ENCODE results near the gene ANKRD29. TPM values are rescaled to one million over a fixed set of nuclear protein-coding genes. Genes with fewer than 3 reads are reported as not detected.

Gene ANKRD29
- total RNA-seq, 6 experiments from 2014 or later, result 0.13 to 0.50 (median 0.22) TPM

DNA sequence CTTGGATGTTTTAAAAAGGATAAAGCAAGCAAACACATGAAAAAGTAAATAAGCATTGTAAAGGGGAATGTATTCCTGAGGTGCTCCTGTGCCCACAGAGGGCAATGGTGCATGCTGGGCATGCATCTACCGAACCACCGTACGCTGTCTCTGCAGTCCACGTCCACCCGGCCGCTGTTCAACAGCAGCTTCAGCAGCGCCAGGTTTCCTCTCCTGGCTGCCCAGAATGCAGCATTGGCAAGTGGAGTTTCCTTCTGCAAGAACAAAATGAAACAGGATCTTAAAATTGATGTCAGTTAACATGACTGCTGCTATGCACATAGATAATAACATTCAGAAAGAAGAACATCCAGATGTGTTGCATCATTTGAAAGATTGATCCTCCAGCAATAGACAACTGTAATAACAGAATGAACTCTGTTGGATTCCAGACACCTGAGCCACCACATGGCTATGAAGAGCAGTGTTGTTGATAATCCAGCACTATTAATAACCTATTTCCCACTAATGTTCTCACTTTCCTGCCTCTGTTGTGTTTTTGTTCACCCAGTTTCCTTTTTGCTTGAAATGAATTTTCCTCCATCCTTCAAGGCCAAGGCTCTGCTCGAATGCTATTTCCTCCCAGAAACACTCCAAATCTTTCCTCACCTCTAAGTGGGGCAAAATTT lies 13.6 kb downstream of the ANKRD29 start:
- Mint-ChIP-seq H3K9me3 (no peaks in the 10 kb centered on the region), H3K27me3 (ENCODE audit: insufficient read depth) (peaks cover 31% of the 10 kb centered on the region), H3K36me3 (ENCODE audit: low read depth) (no peaks in the 10 kb centered on the region), H3K4me3 (no peak overlapping the region), H3K27ac (no peak overlapping the region), H3K4me1 (ENCODE audit: low read depth) (peaks cover 18% of the 10 kb centered on the region)
- DNase-seq, result no peak
- TF ChIP-seq, protein P1, sequence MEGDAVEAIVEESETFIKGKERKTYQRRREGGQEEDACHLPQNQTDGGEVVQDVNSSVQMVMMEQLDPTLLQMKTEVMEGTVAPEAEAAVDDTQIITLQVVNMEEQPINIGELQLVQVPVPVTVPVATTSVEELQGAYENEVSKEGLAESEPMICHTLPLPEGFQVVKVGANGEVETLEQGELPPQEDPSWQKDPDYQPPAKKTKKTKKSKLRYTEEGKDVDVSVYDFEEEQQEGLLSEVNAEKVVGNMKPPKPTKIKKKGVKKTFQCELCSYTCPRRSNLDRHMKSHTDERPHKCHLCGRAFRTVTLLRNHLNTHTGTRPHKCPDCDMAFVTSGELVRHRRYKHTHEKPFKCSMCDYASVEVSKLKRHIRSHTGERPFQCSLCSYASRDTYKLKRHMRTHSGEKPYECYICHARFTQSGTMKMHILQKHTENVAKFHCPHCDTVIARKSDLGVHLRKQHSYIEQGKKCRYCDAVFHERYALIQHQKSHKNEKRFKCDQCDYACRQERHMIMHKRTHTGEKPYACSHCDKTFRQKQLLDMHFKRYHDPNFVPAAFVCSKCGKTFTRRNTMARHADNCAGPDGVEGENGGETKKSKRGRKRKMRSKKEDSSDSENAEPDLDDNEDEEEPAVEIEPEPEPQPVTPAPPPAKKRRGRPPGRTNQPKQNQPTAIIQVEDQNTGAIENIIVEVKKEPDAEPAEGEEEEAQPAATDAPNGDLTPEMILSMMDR (IDR thresholded peaks at IDR 0.05), result no peak

DNA sequence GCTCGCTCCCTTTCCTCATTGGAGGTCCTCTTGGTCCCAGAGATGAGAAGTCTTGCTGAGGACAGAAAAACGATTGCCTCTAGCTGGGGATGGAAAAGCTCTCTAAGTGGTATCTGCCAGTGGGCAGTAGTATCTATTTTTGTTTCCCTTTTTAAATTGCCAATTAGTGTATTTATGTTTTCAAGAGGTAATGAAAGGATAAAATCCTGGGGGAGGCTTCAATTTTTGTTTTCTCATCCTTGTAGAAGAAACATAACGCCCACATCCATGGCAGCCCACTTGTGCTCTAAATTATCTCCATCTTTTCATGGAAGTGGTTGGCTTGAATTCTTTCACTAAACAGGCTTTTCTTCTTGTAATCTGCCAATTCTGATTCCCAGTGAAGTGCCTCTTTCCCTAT lies 14.3 kb downstream of the ANKRD29 start:
- peaks cover 31% of the 10 kb centered on the region for H3K27me3 Mint-ChIP-seq (ENCODE audit: insufficient read depth)
- no peak overlapping the region for H3K27ac Mint-ChIP-seq

DNA sequence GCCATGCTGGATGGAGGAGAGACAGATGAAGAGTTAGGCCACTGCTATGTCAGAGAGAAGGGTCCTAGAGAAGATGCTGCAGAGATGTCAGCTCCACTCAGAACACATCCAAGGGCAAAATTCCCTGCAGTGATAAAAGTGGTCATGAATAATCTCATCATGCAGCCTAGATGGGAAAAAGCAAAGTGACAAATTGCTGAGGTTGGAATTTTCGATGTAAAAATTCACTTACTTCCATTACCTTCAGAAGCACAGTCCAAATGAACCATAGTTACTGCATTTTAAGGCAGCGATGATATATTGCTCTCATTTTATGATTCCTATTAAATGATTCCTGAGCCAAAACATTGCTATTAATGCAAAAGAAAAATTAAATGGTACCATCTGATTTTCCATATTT lies 16.4 kb downstream of the ANKRD29 start:
- peaks cover 8% of the 10 kb centered on the region for H3K4me1 Mint-ChIP-seq (ENCODE audit: low read depth)
- TF ChIP-seq, protein P1 (IDR thresholded peaks at IDR 0.05), result no peak
- peaks cover 34% of the 10 kb centered on the region for H3K27me3 Mint-ChIP-seq (ENCODE audit: insufficient read depth)
- no peak overlapping the region for H3K27ac Mint-ChIP-seq
- H3K36me3 Mint-ChIP-seq (ENCODE audit: low read depth), result no peaks in the 10 kb centered on the region
- DNase-seq, result no peak
- no peak overlapping the region for H3K4me3 Mint-ChIP-seq
- H3K9me3 Mint-ChIP-seq, result 0 out of 2 replicates have a peak, but pooled peaks cover 4% of the 10 kb centered on the region

More for the DNA sequence above, 14.3 kb downstream of the ANKRD29 start:
- no peaks in the 10 kb centered on the region for H3K36me3 Mint-ChIP-seq (ENCODE audit: low read depth)
- TF ChIP-seq, protein P1 (IDR thresholded peaks at IDR 0.05), result no peak
- DNase-seq, result no peak
- H3K4me3 Mint-ChIP-seq, result no peak overlapping the region
- no peaks in the 10 kb centered on the region for H3K9me3 Mint-ChIP-seq
- peaks cover 18% of the 10 kb centered on the region for H3K4me1 Mint-ChIP-seq (ENCODE audit: low read depth)

- peaks cover 2% of the 10 kb centered on the region; the same call in 1 of the 2 replicates for H3K4me1 Mint-ChIP-seq (ENCODE audit: low read depth)
- H3K9me3 Mint-ChIP-seq, result 0 out of 2 replicates have a peak, but pooled peaks cover 4% of the 10 kb centered on the region
- no peak overlapping the region for H3K4me3 Mint-ChIP-seq
- no peaks in the 10 kb centered on the region for H3K36me3 Mint-ChIP-seq (ENCODE audit: low read depth)
- H3K27ac Mint-ChIP-seq, result no peak overlapping the region
- TF ChIP-seq, protein P1 (IDR thresholded peaks at IDR 0.05), result no peak
- no peak for DNase-seq
- H3K27me3 Mint-ChIP-seq (ENCODE audit: insufficient read depth), result peaks cover 34% of the 10 kb centered on the region
Observed at GRCh38 chr18:23645568-23646175, 17.0 kb downstream of the ANKRD29 start.

DNA sequence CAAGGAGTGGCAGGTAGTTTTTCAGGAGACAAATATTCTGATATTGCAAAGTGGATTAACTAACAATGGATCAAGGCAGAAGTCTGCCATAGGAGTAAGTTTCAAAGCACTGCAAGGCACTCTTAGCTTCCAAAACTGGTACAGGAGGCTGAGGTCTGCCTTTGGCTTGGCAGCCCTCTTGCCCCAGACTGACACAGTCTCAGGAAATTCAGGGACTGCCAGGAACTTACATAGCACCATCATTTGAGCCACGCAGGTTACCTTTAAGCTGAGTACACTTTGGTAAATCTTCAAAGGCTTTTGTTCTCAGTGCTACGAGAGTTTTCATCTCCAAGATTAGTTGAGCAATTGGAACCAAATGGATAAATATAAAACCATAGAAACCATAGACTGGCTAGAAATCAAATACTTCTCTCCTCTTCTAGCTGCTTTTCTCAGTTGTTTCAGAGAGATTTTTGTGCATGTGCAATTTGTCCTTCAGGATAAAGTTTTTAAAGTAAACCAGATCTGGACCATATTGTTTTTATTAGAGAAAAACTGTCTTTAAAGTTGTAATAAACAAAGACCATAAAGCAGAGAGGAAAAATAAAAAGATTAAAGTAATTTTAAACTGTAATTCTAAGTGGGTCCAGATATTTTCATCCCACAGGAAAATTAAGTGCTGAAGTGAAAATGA lies 18.8 kb downstream of the ANKRD29 start:
- no peaks in the 10 kb centered on the region for H3K4me1 Mint-ChIP-seq (ENCODE audit: low read depth)
- H3K4me3 Mint-ChIP-seq, result no peak overlapping the region
- H3K27ac Mint-ChIP-seq, result no peak overlapping the region
- no peaks in the 10 kb centered on the region for H3K36me3 Mint-ChIP-seq (ENCODE audit: low read depth)
- DNase-seq, result no peak
- 0 out of 2 replicates have a peak, but pooled peaks cover 4% of the 10 kb centered on the region for H3K9me3 Mint-ChIP-seq
- peaks cover 36% of the 10 kb centered on the region for H3K27me3 Mint-ChIP-seq (ENCODE audit: insufficient read depth)
- TF ChIP-seq, protein P1 (IDR thresholded peaks at IDR 0.05), result no peak

All from HFFc6 (cell line).